A549 treated with Hydrocortisone at 1 μM for 4 hours (cell line): ENCODE measurements around the gene ACOT11. TPM values are rescaled to one million over a fixed set of nuclear protein-coding genes. Genes with fewer than 3 reads are reported as not detected.

Source experiments
- total RNA-seq: library from RNA; stranded (reverse); fragments of 200-300 nt; extraction: Qiagen RNA extraction; gene quantifications from 5 replicates; pipeline ENCODE4 v1.2.3, GENCODE V29; 2022

ACOT11 gene
- total RNA-seq: 2.0 to 2.4 TPM (median 2.1 TPM) in 5 replicates

GRCh38 chr1:54547601-54548388 is at the start of gene ACOT11:
ACOT11 (plus strand) TSS chr1:54548228; CDS start chr1:54548310, 82 bp downstream.

GRCh38 chr1:54623216-54624007 is 75.4 kb downstream of the ACOT11 start, which contains the start of gene FAM151A:
FAM151A (minus strand) TSS chr1:54623525; CDS start chr1:54623395, 130 bp downstream.

GRCh38 chr1:54640863-54641836 is 93.1 kb downstream of the ACOT11 start, which contains the start of gene MROH7:
MROH7 (plus strand) TSS chr1:54641786; CDS start chr1:54652927, 11,141 bp downstream.

Other genes with a start within 250 kb of the ACOT11 start
- 5.7 to 7.4 TPM (median 6.4 TPM) in 5 replicates for gene SSBP3, start 141.8 kb upstream of the ACOT11 start, total RNA-seq
- 0.15 to 0.29 TPM (median 0.24 TPM) in 5 replicates for gene FAM151A, start 75.3 kb downstream of the ACOT11 start, total RNA-seq
- not detected in 5 replicates for gene MROH7, start 93.6 kb downstream of the ACOT11 start, total RNA-seq
- gene TTC4, start 167.6 kb downstream of the ACOT11 start, total RNA-seq: 24.5 to 36.5 TPM (median 27.8 TPM) in 5 replicates
- 4.2 to 5.1 TPM (median 4.6 TPM) in 5 replicates for gene PARS2, start 216.3 kb downstream of the ACOT11 start, total RNA-seq